GM18861 (cell line): Measurements from ENCODE around the gene MYL6B.
A peak's percentile ranks its signal among the peaks of the same experiment; 100 is the strongest.

ENCODE experiments used
- ATAC-seq: cut with Tn5 transposase; IDR thresholded peaks from one replicate; pipeline ENCODE4 v1.9.1; 2021; ENCODE audit not compliant: unreplicated experiment

Gene MYL6B

DNA sequence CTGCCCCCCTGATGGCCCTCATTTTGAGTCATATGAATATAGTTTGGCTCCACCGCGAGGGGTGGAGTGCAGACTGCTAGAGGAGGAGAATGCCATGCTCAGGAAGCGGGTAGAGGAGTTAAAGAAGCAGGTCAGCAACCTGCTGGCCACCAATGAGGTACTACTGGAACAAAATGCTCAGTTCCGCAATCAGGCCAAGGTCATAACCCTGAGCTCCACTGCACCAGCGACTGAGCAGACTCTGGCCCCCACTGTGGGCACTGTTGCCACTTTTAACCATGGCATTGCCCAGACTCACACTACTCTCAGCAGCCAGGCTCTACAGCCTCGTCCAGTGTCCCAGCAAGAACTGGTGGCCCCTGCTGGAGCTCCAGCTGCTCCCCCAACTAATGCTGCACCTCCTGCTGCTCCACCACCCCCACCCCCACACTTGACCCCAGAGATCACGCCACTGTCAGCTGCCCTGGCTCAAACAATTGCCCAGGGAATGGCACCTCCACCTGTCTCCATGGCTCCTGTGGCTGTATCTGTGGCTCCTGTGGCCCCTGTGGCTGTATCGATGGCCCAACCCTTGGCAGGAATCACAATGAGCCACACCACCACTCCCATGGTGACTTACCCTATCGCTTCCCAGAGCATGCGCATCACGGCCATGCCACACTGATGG lies 31.1 kb upstream of the MYL6B start:
- no peak for ATAC-seq

DNA sequence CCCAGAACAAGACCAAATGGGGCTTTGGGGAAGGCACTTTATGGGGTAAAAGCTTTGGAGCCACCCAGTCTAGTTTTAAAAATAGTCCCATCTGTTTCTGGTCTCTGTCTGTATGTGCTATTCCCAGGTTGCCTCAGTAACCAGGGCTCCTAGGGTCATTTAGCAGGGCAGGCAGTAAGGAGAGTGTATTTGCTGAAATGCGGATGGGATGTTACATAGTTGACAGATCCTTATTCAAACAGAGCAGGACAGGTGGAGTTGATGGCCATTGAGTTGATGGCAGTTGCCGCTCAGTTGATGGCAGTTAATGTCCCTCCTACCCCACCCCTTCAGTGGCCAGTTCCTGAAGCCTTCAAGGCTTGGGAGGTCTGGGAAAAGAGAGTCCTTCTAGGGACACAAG lies 29.8 kb upstream of the MYL6B start:
- ATAC-seq, result no peak

DNA sequence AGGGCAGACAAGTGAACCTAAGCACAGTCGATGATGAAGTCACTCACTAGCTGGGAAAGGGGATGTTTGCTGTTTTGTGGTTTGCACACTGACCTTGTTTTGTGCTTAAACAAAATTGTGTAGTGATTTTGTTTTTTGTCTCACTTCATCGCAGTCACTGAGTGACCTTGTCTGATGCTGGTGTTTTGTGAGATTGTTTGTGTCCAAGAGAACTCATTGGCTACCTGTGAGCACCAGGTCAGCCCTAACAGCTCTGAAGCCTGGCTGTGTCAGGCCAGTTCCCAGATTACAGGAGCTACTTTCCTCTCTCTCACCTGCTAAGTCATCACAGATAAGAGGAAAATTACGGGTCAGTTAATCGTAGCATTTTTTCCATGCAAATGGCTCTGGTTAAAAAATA lies 28.3 kb upstream of the MYL6B start:
- no peak for ATAC-seq

DNA sequence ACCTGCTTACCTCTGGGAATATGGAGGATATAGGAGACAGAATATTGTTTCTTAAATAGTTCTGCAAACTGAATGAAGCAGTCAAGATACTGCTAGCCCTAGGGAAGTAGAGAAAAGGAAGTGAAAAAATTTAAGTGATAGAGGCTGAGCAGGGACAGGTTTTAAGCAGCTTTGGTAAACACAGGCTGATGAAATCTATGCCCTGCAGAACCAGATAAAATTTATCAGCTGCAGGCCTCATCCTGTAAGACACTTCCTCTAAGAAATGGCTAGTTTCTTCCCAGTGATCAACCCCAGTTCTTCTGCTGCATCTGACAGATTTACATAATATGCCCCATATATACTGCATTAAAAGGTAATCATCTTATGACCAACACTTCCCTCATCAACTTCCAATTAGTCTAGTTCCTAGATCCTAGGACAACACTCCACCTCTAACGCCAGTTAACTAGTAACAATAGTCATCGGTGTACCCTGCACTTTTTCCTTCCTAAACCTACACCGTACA lies 25.6 kb upstream of the MYL6B start:
- no peak for ATAC-seq

DNA sequence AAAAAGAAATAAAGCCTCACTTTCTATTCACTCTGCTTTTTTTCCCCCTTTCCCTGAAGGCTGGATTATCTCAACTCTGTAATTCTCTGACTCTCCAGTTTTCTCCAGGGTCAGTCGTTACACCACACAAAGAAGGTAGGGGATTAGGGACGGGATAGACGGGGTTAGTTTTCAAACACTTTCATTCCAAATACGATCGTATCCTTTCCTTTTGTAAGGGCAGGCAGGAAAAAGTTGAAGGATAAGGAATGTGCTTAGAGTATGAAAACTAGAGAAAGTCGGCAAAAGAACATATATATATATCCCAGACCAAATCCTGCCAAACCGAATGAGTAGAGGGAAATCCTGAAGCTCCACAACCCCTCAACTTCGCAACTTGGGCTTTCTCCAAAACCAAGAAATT lies 24.9 kb upstream of the MYL6B start:
- no peak for ATAC-seq

DNA sequence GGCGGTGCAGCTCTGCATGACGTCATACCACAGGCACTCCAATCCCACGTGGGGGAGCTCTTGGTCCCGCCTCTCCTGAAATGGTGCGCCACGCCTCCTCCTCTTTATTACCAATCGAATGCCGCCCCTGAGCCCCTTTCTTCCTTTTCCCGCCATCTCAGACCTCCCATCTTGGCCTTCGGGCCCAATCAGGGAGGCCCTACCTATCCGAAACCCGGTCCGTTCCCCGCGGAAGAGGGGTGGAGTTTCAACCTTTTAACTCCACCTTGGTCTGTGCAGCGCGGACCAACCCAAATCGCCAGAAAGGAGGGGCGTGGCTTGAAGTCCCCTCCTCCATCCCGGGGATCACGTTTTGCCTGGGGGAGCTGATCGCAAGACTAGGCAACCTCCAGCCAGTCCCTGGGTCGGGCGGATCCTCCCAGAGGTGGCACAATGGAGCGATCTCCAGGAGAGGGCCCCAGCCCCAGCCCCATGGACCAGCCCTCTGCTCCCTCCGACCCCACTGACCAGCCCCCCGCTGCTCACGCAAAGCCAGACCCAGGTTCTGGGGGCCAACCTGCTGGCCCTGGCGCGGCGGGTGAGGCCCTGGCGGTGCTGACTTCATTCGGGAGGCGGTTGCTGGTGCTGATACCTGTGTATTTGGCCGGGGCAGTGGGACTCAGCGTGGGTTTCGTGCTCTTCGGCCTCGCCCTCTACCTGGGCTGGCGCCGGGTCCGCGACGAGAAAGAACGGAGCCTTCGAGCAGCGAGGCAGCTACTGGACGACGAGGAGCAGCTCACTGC lies 24.3 kb upstream of the MYL6B start, which contains the start of gene ESYT1:
Gene ESYT1 (plus strand): TSS at position 380 of the 782 bp plus-strand sequence. CDS start 53 bp downstream, at position 433.
- ATAC-seq, result peak; percentile 84

DNA sequence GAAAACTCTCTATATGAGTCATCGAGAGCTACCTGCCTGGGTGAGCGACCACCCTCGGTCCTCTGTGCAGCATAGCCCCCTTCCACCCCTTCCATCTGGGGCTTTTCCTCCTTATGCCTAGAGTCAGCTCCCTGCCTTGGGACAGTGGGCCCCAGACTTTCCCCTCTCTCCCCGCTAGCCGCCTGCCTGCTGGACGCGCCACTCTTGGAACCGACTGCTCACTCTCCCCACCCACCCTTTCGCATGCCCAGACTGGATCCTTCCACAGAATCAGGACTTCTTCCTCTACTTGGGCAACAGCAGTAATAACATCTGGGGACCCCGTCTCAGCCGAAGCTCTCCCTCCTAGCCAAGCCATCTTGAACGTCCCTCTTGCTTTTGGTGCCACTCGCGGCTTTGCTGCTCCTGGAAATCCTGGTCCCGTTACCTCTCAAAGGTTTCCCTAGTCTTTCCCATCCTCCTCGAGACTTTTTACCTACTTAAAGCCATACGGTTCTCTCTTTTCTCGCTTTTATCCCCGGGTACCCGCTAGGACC lies 23.6 kb upstream of the MYL6B start:
- no peak for ATAC-seq

DNA sequence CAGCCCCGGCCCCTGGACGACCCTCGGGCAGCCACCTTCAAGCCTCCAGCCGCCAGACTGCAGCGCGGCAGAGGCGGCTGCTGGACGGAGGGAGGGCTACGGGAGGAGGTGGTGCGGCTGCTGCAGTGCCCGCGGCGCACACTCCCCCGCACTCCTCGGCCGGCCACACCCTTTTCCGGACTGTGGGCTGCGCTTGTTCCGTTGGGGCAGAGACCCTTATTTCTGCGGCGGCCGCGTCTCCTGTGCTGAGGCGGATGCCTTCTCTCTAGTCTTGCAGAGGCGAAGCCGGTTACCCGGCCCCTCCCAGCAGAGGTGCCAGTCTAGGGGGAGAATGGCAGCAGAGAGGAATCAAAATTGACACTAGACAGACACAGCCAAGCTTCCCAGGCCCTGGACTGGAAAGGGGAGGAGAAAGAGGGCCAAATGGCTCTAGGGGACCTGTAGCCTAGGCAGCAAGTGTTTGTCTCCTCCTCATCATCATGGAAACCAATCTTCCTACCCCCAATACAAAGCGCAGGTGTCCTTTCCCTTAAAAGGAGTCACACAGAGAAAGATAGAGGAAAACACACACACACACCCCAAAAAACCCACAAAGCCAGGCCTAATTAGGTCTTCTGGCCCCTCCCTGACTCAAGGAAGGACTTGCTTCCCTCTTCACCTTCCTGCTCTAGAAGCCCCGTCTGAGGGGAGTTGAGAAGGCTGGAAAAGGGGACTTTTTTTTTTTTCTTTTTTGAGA lies 23.0 kb upstream of the MYL6B start:
- no peak for ATAC-seq

DNA sequence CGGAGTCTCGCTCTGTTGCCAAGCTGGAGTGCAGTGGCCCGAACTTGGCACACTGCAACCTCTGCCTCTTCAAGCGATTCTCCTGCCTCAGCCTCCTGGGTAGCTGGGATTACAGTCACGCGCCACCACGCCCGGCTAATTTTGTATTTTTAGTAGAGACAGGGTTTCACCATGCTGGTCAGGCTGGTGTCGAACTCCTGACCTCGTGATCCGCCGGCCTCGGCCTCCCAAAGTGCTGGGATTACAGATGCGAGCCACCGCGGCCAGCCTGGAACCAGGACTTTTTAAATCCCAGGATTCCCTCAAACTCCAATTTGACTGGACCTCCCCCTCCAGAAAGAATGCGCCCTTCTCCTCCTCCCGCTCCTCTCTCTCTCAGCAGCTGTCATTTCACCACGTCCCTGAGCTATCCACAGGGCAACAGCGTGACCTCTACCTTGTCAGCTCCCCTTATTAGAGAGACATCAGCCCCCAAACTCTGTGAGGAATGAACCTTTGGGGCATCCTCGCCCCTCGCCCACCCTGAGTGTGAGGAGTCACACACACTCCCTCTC lies 22.4 kb upstream of the MYL6B start:
- ATAC-seq, result no peak

DNA sequence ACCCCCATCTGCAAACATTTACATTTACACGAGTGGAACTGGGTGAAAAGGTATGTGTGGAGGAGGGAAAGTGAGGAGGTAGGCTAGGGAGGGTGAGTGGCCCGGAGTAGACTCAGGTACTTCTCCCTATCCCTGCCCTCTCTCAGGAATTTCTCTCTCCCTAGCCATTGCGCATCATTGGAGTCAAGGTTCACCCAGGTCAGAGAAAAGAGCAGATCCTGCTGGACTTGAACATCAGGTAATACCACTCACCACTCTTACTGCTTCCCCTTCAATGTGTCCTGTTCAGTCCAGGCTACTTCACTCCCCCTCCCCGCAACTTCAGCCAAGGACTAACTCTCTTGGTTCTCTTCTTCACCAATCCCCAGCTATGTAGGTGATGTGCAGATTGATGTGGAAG lies 21.5 kb upstream of the MYL6B start:
- ATAC-seq, result no peak

DNA sequence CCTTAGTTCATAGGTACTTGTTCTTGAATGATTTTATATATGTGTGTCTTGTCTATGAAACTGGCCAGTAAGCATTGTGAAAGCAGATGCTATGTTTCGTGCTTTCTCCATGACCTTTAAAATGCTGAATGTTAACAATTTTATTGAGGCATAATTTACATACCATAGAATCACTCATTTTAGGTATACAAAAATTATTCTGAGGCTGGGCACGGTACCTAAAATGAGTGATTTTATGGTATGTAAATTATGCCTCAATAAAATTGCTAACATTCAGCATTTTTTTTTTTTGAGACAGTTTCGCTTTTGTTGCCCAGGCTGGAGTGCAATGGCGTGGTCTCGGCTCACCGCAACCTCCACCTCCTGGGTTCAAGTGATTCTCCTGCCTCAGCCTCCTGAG lies 17.5 kb upstream of the MYL6B start:
- no peak for ATAC-seq

DNA sequence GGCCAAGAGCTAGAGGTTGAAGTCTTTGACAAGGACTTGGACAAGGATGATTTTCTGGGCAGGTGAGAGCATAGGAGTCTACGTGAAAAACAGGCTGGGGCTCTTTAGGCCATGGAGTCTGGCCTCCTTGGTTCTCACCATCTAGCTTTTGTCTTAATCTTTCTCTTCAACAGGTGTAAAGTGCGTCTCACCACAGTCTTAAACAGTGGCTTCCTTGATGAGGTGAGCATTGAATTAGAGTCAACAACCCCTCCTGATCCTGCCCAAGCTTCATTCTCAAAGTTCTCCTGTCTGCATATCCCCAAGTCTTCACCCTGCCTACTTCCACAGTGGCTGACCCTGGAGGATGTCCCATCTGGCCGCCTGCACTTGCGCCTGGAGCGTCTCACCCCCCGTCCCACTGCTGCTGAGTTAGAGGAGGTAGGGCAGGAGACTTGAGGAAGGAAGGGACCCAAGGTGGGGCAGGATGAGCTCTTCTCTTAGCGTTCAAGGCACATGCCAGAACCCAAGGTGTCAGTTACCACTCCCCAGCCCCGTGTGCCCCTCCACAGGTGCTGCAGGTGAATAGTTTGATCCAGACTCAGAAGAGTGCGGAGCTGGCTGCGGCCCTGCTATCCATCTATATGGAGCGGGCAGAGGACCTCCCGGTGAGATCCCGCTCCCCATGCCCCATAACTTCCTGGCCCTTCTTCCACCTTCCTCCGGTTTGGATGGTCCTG lies 14.4 kb upstream of the MYL6B start:
- no peak for ATAC-seq

DNA sequence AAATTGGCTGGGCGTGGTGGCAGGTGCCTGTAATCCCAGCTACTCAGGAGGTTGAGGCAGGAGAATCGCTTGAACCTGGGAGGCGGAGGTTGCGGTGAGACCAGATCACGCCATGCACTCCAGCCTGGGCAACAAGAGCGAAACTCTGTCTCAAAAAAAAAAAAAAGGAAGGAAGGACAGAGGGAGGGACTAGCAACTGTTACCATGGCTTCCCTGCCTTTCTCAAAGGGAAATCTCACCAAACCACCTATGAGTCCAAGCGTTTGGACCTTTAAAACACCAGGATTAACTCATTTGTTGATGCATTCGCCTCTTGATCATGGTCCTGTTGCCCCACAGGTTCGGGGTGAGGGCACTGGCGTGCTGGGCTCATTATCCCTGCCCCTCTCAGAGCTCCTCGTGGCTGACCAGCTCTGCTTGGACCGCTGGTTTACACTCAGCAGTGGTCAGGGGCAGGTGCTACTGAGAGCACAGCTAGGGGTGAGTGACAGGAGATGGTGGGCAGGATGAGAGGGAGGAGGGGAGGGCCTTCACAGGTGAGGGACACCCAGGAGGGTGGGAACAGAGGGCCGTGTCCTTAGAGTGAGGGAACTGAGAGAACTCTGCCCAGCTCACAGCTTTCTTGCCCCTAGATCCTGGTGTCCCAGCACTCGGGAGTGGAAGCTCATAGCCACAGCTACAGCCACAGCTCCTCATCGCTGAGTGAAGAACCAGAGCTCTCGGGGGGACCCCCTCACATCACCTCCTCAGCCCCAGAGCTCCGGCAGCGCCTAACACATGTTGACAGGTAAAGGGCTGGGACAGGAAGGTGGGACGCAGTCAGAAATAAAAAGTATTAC lies 10.2 kb upstream of the MYL6B start:
- ATAC-seq, result no peak

DNA sequence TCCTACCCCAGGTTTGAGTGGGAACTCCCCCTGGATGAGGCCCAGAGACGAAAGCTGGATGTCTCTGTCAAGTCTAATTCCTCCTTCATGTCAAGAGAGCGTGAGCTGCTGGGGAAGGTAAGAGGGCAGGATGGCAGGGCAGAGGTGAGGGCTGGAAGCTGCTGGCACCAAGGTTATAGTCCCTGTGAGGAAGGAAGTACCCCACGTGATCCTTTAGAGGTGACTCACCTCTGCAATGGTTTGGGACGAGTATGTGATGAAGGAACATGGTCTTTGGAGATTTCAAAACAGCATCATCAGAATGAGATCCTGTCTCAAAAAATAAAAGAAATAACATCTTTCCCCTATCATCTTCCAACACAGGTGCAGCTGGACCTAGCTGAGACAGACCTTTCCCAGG lies 9.2 kb upstream of the MYL6B start:
- no peak for ATAC-seq

DNA sequence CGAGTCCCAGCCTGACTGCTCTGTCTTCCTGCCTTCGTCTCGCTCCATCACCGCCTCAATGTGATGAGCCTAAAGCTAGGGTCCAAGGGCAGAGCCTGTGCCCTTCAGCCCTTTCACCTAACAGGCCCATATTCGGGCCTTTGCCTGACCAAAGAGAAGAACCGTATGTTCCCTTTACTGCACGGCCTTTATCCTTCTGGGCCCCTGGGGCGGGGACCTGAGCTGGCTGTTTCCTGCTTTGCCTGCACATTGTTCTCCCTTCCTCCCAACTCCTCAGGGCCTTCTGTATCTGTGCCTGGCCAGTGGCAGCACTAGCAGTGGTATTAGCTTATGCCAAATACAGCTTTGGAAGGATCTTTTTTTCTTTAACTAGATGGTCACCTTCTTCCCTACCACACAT lies 8.5 kb upstream of the MYL6B start:
- ATAC-seq, result no peak

DNA sequence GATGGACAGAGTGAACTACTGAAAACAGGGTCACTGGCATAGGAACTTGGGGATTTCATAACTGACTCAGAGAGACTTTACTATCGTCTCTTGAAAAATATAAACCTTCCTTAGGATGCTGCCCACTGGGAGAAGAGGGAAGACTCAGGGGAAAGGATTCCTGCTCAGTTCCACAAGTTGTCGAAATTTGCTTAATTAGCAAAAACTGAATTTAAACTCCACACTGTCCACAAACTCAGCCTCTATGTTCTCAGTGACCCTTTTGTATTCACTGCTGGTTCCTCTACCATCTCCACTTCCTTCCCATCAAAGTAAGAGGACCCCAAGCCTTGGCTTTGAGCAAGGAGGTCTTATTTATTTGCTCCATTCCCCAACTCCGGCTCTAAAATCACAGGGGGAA lies 7.2 kb upstream of the MYL6B start:
- no peak for ATAC-seq

DNA sequence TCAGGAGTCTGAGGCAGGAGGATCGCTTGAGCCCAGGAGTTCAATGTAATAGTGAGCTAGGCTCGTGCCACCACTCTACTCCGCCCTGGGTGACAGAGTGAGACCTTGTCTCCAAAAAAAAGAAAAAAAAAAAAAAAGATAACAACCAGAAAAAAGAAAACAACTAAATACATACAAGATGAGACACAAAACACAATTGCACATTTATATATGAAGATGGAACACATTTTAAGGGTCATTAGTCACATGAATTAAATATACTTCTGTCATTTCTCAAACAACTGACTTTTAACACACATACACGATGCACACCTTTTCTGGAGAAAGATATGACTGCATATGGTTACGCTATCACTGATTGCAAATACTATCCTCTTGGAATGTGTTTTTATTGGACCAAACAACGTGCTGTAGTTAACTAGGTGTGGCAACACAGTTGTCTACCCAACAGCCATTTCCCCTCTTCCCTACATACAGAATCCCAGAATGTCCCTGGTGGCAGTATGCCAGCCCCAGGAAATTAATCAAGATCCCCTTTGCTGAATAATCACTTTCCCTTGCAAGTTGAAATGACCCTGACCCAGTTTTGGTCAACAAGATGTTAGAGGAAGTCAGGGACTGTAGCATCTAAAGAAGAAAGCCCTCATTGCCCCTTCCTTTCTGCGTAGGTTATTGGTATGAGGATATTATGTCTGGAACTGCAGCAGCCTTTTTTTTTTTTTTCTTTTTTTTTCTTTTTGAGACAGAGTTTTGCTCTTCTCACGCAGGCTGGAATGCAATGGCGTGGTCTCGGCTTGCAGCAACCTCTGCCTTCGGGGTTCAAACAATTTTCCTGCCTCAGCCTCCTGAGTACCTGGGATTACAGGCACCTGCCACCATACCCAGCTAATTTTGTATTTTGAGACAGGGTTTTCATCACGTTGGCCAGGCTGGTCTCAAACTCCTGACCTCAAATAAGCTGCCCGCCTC lies 5.6 kb upstream of the MYL6B start:
- ATAC-seq, result no peak

DNA sequence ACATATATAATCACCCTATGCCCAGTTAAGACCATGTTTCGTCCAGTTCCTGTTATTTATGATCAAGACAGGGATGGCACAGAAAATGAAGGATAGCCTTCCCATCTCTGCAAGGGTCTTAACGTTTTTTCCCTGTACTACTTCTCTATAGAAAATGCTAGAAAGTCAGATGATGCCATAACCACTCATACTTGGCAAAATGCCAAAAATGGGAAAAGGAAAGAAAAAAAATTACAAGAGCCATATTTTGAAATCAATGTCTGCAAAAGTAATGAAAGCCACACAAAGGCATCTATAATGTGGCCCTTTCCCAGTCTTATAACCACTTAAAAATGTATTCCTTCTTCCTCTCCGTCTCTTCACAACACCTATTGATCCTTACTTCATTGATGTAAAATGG lies 1.8 kb upstream of the MYL6B start:
- ATAC-seq, result no peak
